SK-N-SH (cell line): ENCODE measurements around the gene PHEX.

Experiments used
- POLR2AphosphoS5 ChIP-seq: IDR thresholded peaks from 2 replicates; pipeline ENCODE4 v1.6.1; 2012; ENCODE audit warnings: low read depth, low read length
- TF ChIP-seq, protein P1 (sequence below): fragments of 200-600 bp; sonication (generic); IDR thresholded peaks from 2 replicates; pipeline ENCODE4 v1.6.1; 2017; ENCODE audit warnings: antibody characterized with exemption, mild to moderate bottlenecking, moderate library complexity
- TF ChIP-seq, protein P2 (sequence below): fragments of 150-350 bp; IDR thresholded peaks from 2 replicates; pipeline ENCODE4 v1.6.1; 2016; ENCODE audit warnings: mild to moderate bottlenecking, low read depth, low read length

GRCh38 chrX:22090181-22090580, 58.1 kb downstream of the PHEX start:
- TF ChIP-seq, protein P1, sequence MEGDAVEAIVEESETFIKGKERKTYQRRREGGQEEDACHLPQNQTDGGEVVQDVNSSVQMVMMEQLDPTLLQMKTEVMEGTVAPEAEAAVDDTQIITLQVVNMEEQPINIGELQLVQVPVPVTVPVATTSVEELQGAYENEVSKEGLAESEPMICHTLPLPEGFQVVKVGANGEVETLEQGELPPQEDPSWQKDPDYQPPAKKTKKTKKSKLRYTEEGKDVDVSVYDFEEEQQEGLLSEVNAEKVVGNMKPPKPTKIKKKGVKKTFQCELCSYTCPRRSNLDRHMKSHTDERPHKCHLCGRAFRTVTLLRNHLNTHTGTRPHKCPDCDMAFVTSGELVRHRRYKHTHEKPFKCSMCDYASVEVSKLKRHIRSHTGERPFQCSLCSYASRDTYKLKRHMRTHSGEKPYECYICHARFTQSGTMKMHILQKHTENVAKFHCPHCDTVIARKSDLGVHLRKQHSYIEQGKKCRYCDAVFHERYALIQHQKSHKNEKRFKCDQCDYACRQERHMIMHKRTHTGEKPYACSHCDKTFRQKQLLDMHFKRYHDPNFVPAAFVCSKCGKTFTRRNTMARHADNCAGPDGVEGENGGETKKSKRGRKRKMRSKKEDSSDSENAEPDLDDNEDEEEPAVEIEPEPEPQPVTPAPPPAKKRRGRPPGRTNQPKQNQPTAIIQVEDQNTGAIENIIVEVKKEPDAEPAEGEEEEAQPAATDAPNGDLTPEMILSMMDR: no peak
- no peak for TF ChIP-seq POLR2AphosphoS5
- TF ChIP-seq, protein P2, sequence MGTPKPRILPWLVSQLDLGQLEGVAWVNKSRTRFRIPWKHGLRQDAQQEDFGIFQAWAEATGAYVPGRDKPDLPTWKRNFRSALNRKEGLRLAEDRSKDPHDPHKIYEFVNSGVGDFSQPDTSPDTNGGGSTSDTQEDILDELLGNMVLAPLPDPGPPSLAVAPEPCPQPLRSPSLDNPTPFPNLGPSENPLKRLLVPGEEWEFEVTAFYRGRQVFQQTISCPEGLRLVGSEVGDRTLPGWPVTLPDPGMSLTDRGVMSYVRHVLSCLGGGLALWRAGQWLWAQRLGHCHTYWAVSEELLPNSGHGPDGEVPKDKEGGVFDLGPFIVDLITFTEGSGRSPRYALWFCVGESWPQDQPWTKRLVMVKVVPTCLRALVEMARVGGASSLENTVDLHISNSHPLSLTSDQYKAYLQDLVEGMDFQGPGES: no peak
